Hepatocyte (in vitro differentiated cells): ENCODE data around the gene NCR3LG1. TPM values are rescaled to one million over a fixed set of nuclear protein-coding genes. Genes with fewer than 3 reads are reported as not detected.

Experiments
- DNase-seq: peaks from one replicate; pipeline ENCODE4 v3.0.0-alpha.2; 2016; ENCODE audit warnings: low spot score
- H2AFZ ChIP-seq: fragments of 200-600 bp; sonication (generic); 2 replicates; pipeline ENCODE4 v1.6.0; 2016; ENCODE audit warnings: antibody characterized with exemption, mild to moderate bottlenecking
- H3K27ac ChIP-seq: fragments of 200-600 bp; sonication (generic); 2 replicates; pipeline ENCODE4 v1.5.1; 2016; ENCODE audit warnings: mild to moderate bottlenecking
- H3K27me3 ChIP-seq: fragments of 200-600 bp; sonication (generic); 2 replicates; pipeline ENCODE4 v1.6.1; 2016
- H3K36me3 ChIP-seq: fragments of 200-600 bp; sonication (generic); replicated peaks from 2 replicates; pipeline ENCODE4 v1.5.1; 2016; ENCODE audit warnings: low read depth; ENCODE audit not compliant: insufficient read depth
- H3K4me1 ChIP-seq: fragments of 200-600 bp; sonication (generic); 2 replicates; pipeline ENCODE4 v1.5.1; 2016; ENCODE audit warnings: mild to moderate bottlenecking, moderate library complexity; ENCODE audit not compliant: insufficient read depth
- H3K4me2 ChIP-seq: fragments of 200-600 bp; sonication (generic); 2 replicates; pipeline ENCODE4 v1.6.0; 2016
- H3K4me3 ChIP-seq: fragments of 200-600 bp; sonication (generic); 2 replicates; pipeline ENCODE4 v1.5.1; 2016; ENCODE audit warnings: mild to moderate bottlenecking
- H3K79me2 ChIP-seq: fragments of 200-600 bp; sonication (generic); 2 replicates; pipeline ENCODE4 v1.6.0; 2017; ENCODE audit warnings: mild to moderate bottlenecking
- H3K9me2 ChIP-seq: fragments of 200-600 bp; sonication (generic); replicated peaks from 2 replicates; pipeline ENCODE4 v1.6.0; 2017; ENCODE audit warnings: mild to moderate bottlenecking; ENCODE audit not compliant: insufficient read depth
- H3K9me3 ChIP-seq: fragments of 200-600 bp; sonication (generic); 2 replicates; pipeline ENCODE4 v1.5.1; 2016; ENCODE audit warnings: low read depth, mild to moderate bottlenecking
- H4K20me1 ChIP-seq: fragments of 200-600 bp; sonication (generic); 2 replicates; pipeline ENCODE4 v1.6.0; 2016; ENCODE audit warnings: mild to moderate bottlenecking; ENCODE audit not compliant: insufficient read depth, poor library complexity, severe bottlenecking
- CTCF ChIP-seq: fragments of 200-600 bp; sonication (generic); IDR thresholded peaks from 2 replicates; pipeline ENCODE4 v1.5.1; 2016; ENCODE audit warnings: antibody characterized with exemption, mild to moderate bottlenecking; ENCODE audit not compliant: poor library complexity
- EZH2 ChIP-seq: fragments of 200-600 bp; sonication (generic); IDR thresholded peaks from 2 replicates; pipeline ENCODE4 v1.6.1; 2016; ENCODE audit warnings: antibody characterized with exemption, mild to moderate bottlenecking, borderline replicate concordance
- EZH2phosphoT487 ChIP-seq: fragments of 200-600 bp; sonication (generic); IDR thresholded peaks from one replicate; pipeline ENCODE4 v1.6.1; 2018; ENCODE audit warnings: antibody characterized with exemption, mild to moderate bottlenecking, low read depth, moderate library complexity; ENCODE audit not compliant: unreplicated experiment, severe bottlenecking
- WGBS: methylation state at CpG from one replicate; pipeline ENCODE4 v1.1.6; 2016; ENCODE audit warnings: low lambda C conversion rate; ENCODE audit errors: missing lambda C conversion rate; 5-methylcytosine and 5-hydroxymethylcytosine counted together
- polyA plus RNA-seq: library from polyadenylated mRNA; unstranded; fragments of >200 nt; fragmentation: Nextera tagmentation; extraction: Ambion mirVana; gene quantifications from 2 replicates; pipeline ENCODE4 v1.2.1, GENCODE V29; 2016
- total RNA-seq: library from RNA; depleted of rRNA; stranded (reverse); fragments of >200 nt; gene quantifications from 2 replicates; pipeline ENCODE4 v1.2.3, GENCODE V29; 2014

The NCR3LG1 gene
- total and polyA plus RNA-seq, 2 experiments from 2014 or later, result 3.7 to 13.8 TPM

GRCh38 chr11:17405232-17406005 is 53.8 kb downstream of the NCR3LG1 start:
- peak overlapping the region; percentile 29 for H3K27ac ChIP-seq
- H3K9me3 ChIP-seq, result no peaks in the 10 kb centered on the region
- no peaks in the 10 kb centered on the region for H3K27me3 ChIP-seq
- H3K4me3 ChIP-seq, result no peak overlapping the region
- no peaks in the 10 kb centered on the region for H4K20me1 ChIP-seq
- no peak overlapping the region for H2AFZ ChIP-seq
- H3K79me2 ChIP-seq, result no peaks in the 10 kb centered on the region
- peak; percentile 70 for DNase-seq
- no peaks in the 10 kb centered on the region for H3K36me3 ChIP-seq
- no peak overlapping the region for H3K4me2 ChIP-seq
- no peak for TF ChIP-seq EZH2phosphoT487
- TF ChIP-seq EZH2, result no peak
- no peak for TF ChIP-seq CTCF
- 58% methylated on average over 14 of the region's 15 CpGs for WGBS
- H3K4me1 ChIP-seq, result peaks cover 7% of the 10 kb centered on the region
- H3K9me2 ChIP-seq, result no peaks in the 10 kb centered on the region

- H3K79me2 ChIP-seq, result no peaks in the 10 kb centered on the region
- H3K36me3 ChIP-seq, result no peaks in the 10 kb centered on the region
- DNase-seq, result no peak
- H2AFZ ChIP-seq, result no peak overlapping the region
- H3K27ac ChIP-seq, result peak overlapping the region; percentile 29
- H3K9me3 ChIP-seq, result no peaks in the 10 kb centered on the region
- no peaks in the 10 kb centered on the region for H3K9me2 ChIP-seq
- H3K4me1 ChIP-seq, result peaks cover 7% of the 10 kb centered on the region
- no peak for TF ChIP-seq CTCF
- TF ChIP-seq EZH2phosphoT487, result no peak
- no peak for TF ChIP-seq EZH2
- no peak overlapping the region for H3K4me2 ChIP-seq
- H4K20me1 ChIP-seq, result no peaks in the 10 kb centered on the region
- 92% methylated on average over 8 of the region's 8 CpGs for WGBS
- H3K27me3 ChIP-seq, result no peaks in the 10 kb centered on the region
- no peak overlapping the region for H3K4me3 ChIP-seq
These were observed 54.6 kb downstream of the NCR3LG1 start for GRCh38 chr11:17406082-17406817.

- no peak for DNase-seq
- no peaks in the 10 kb centered on the region for H3K9me2 ChIP-seq
- no peaks in the 10 kb centered on the region for H3K9me3 ChIP-seq
- H3K4me2 ChIP-seq, result no peak overlapping the region
- no peak overlapping the region for H3K4me3 ChIP-seq
- H4K20me1 ChIP-seq, result no peaks in the 10 kb centered on the region
- 97% methylated on average over 11 of the region's 13 CpGs for WGBS
- no peaks in the 10 kb centered on the region for H3K36me3 ChIP-seq
- no peaks in the 10 kb centered on the region for H3K79me2 ChIP-seq
- no peak overlapping the region for H3K27ac ChIP-seq
- H3K27me3 ChIP-seq, result no peaks in the 10 kb centered on the region
- no peak overlapping the region for H2AFZ ChIP-seq
- peaks cover 7% of the 10 kb centered on the region for H3K4me1 ChIP-seq
- TF ChIP-seq EZH2phosphoT487 (no peak), CTCF (no peak), EZH2 (no peak)
These were observed 55.2 kb downstream of the NCR3LG1 start for GRCh38 chr11:17406818-17407149.
